Heart left ventricle (tissue), 13 donors: ENCODE results near the gene CLMN.

ENCODE experiments used
- CTCF ChIP-seq, 12 donors: fragments of 200-600 bp; sonication (generic) in 4 of 12; IDR thresholded peaks; one replicate each; pipeline versions ENCODE4 v1.5.0 to v1.8.0; 2018 to 2022; ENCODE audit warnings: antibody characterized with exemption in 12 of 12, mild to moderate bottlenecking in 5 of 12
- POLR2A ChIP-seq, 2 donors: fragments of 450-650 bp; IDR thresholded peaks; one replicate each; pipeline ENCODE4 v1.6.1; 2017; ENCODE audit warnings: antibody characterized with exemption in 2 of 2, mild to moderate bottlenecking in 2 of 2, moderate library complexity in 2 of 2
- donor health status: ischemic (EF 13 %, LVEDD 7.1; RV severe dilation, severe dysfunction).
- donor health status: DM: no; HTN: yes; CAD: no.
- donor health status: DM: no; HTN: no; CAD: no.
- donor health status: ischemic (EF 25% LVEDD 6.9; RV normal size, moderate dysfunction).
- donor health status: ischemic (EF 25% LVEDD 5.7; RV mildly dilated, moderate dysfunction).
- donor health status: ischemic (EF 35%, LVEDD 5.7; RV mildly dilated, moderate dysfunction).
- donor health status: nonischemic (EF 11% LVEDD 7.7; RV severe dilation, severe dysfunction).
- donor health status: DM: yes; HTN: yes; CAD: no.
- donor health status: PGD.
- donor health status: ischemic (EF 29% LVEDD 5.4; RV normal size, mild dysfunction).
- donor health status: nonischemic (EF 23%, LVEDD 6.1; RV moderate dilation, normal function).

DNA sequence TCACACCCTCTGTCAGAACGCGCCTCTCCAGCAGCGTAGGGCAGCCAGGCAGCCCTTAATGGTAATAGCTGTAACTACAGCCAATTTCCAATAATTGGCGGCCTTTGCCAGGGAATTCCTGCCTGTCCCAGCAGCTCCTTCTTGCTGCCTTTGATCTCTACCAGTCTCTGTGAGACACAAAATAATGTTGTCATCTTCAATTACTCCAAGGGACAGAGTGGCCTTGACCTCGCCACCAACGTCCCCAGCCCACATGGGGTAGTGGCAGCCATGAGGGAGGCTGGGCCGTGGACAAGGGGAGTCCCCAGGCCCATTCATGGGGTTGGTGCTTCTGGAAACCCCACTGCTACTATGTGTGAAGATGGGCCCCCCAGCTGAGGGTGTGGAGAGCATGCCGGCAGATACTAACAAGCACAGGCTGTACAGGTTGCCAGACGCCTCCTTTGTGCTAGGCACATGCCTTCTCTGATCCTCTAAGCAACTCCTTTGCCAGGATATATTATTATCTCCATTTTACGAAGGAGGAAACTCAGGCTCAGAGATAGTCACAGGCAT, 17.4 kb upstream of the CLMN start:
- TF ChIP-seq POLR2A (IDR thresholded peaks at IDR 0.05), result no peak
- no peak for TF ChIP-seq CTCF (IDR thresholded peaks at IDR 0.05)
